SU-DHL-6 (cell line): ENCODE results near the gene DNAJB4.

Source experiments
- H2AFZ ChIP-seq: fragments of 200-600 bp; sonication (generic); 2 replicates; pipeline ENCODE4 v1.6.1; 2014; ENCODE audit warnings: low read depth, mild to moderate bottlenecking, moderate library complexity, mixed read lengths, antibody characterized with exemption, low read length; ENCODE audit not compliant: severe bottlenecking
- H3F3A ChIP-seq: fragments of 200-600 bp; shearing (Covaris generic); 2 replicates; pipeline ENCODE4 v1.6.0; 2016; ENCODE audit warnings: antibody characterized with exemption, mild to moderate bottlenecking; ENCODE audit not compliant: insufficient read depth
- H3K27ac ChIP-seq: fragments of 200-600 bp; sonication (generic); 2 replicates; pipeline ENCODE4 v1.5.1; 2016; ENCODE audit warnings: low read depth, mild to moderate bottlenecking, low read length, moderate library complexity, mixed read lengths
- H3K27me3 ChIP-seq: fragments of 200-600 bp; sonication (generic), shearing (Covaris generic); 2 replicates; pipeline ENCODE4 v1.6.0; 2014; ENCODE audit warnings: mild to moderate bottlenecking, low read length
- H3K36me3 ChIP-seq: fragments of 200-600 bp; sonication (generic); 2 replicates; pipeline ENCODE4 v1.6.1; 2014; ENCODE audit warnings: mild to moderate bottlenecking, low read length, mixed read lengths
- H3K4me2 ChIP-seq: fragments of 300-600, 200-600 bp; shearing (Covaris generic), sonication (generic); 2 replicates; pipeline ENCODE4 v1.6.0; 2014; ENCODE audit warnings: low read length, low read depth, mild to moderate bottlenecking; ENCODE audit not compliant: poor library complexity, severe bottlenecking
- H3K4me3 ChIP-seq: fragments of 200-600 bp; sonication (generic); 2 replicates; pipeline ENCODE4 v1.5.1; 2014; ENCODE audit warnings: antibody characterized with exemption, low read length, mild to moderate bottlenecking, mixed read lengths; ENCODE audit not compliant: insufficient read depth, poor library complexity, severe bottlenecking
- H3K79me2 ChIP-seq: fragments of 200-600 bp; sonication (generic); 2 replicates; pipeline ENCODE4 v1.6.1; 2014; ENCODE audit warnings: mild to moderate bottlenecking, low read length, moderate library complexity; ENCODE audit not compliant: insufficient read depth
- H3K9ac ChIP-seq: fragments of 200-600 bp; sonication (generic); 2 replicates; pipeline ENCODE4 v1.7.0; 2014; ENCODE audit warnings: mild to moderate bottlenecking, low read length
- H3K9me2 ChIP-seq: fragments of 200-600 bp; sonication (generic); replicated peaks from 2 replicates; pipeline ENCODE4 v1.6.1; 2014; ENCODE audit warnings: low read length; ENCODE audit not compliant: insufficient read depth
- H3K9me3 ChIP-seq: fragments of 200-600 bp; sonication (generic); 2 replicates; pipeline ENCODE4 v1.6.1; 2014; ENCODE audit warnings: low read length, mixed read lengths; ENCODE audit not compliant: insufficient read depth
- H4K20me1 ChIP-seq: fragments of 200-600 bp; sonication (generic); 2 replicates; pipeline ENCODE4 v1.6.1; 2014; ENCODE audit warnings: low read depth, mild to moderate bottlenecking, antibody characterized with exemption, low read length, moderate library complexity, mixed read lengths
- CTCF ChIP-seq: fragments of 200-600 bp; sonication (generic); IDR thresholded peaks from one replicate; pipeline ENCODE4 v1.5.1; 2017; ENCODE audit warnings: antibody characterized with exemption, mild to moderate bottlenecking, low read length, moderate library complexity; ENCODE audit not compliant: insufficient read depth, poor library complexity, severe bottlenecking
- EZH2phosphoT487 ChIP-seq: fragments of 200-600 bp; sonication (generic), shearing (Covaris generic); conservative IDR thresholded peaks from 2 replicates; pipeline ENCODE4 v1.6.1; 2018; ENCODE audit warnings: mild to moderate bottlenecking, antibody characterized with exemption, low read length, moderate library complexity, mixed read lengths

Gene DNAJB4

GRCh38 chr1:78052685-78053405, 48.1 kb downstream of the DNAJB4 start:
- no peak overlapping the region for H3K27ac ChIP-seq
- H3F3A ChIP-seq, result no peaks in the 10 kb centered on the region
- TF ChIP-seq CTCF (no peak), EZH2phosphoT487 (no peak)
- no peaks in the 10 kb centered on the region for H3K27me3 ChIP-seq
- H2AFZ ChIP-seq, result no peak overlapping the region
- H3K36me3 ChIP-seq, result no peaks in the 10 kb centered on the region
- no peaks in the 10 kb centered on the region for H3K9me2 ChIP-seq
- H3K9ac ChIP-seq, result no peak overlapping the region
- H3K79me2 ChIP-seq, result no peaks in the 10 kb centered on the region
- H3K4me2 ChIP-seq, result no peak overlapping the region
- no peaks in the 10 kb centered on the region for H4K20me1 ChIP-seq
- no peaks in the 10 kb centered on the region for H3K9me3 ChIP-seq
- H3K4me3 ChIP-seq, result no peak overlapping the region

- no peaks in the 10 kb centered on the region for H3K79me2 ChIP-seq
- no peaks in the 10 kb centered on the region for H3K9me3 ChIP-seq
- H3K27ac ChIP-seq, result no peak overlapping the region
- H3K9ac ChIP-seq, result no peak overlapping the region
- no peaks in the 10 kb centered on the region for H3K27me3 ChIP-seq
- no peaks in the 10 kb centered on the region for H4K20me1 ChIP-seq
- no peaks in the 10 kb centered on the region for H3F3A ChIP-seq
- H3K4me3 ChIP-seq, result no peak overlapping the region
- H3K9me2 ChIP-seq, result no peaks in the 10 kb centered on the region
- H2AFZ ChIP-seq, result no peak overlapping the region
- H3K36me3 ChIP-seq, result no peaks in the 10 kb centered on the region
- H3K4me2 ChIP-seq, result no peak overlapping the region
- TF ChIP-seq CTCF (no peak), EZH2phosphoT487 (no peak)
These were observed 48.8 kb downstream of the DNAJB4 start for GRCh38 chr1:78053498-78053897.

- Histone ChIP-seq H3K9ac (no peak overlapping the region), H3K79me2 (no peaks in the 10 kb centered on the region), H3F3A (no peaks in the 10 kb centered on the region)
These were observed 49.8 kb downstream of the DNAJB4 start for GRCh38 chr1:78054559-78054958.

More at GRCh38 chr1:78054559-78054958, 49.8 kb downstream of the DNAJB4 start:
- H3K27ac ChIP-seq, result no peak overlapping the region
- H3K4me3 ChIP-seq, result no peak overlapping the region
- peak overlapping the region; percentile 81 for H2AFZ ChIP-seq
- H3K4me2 ChIP-seq, result no peak overlapping the region
- no peaks in the 10 kb centered on the region for H4K20me1 ChIP-seq
- H3K9me2 ChIP-seq, result no peaks in the 10 kb centered on the region
- TF ChIP-seq EZH2phosphoT487 (no peak), CTCF (no peak)
- no peaks in the 10 kb centered on the region for H3K27me3 ChIP-seq
- H3K36me3 ChIP-seq, result no peaks in the 10 kb centered on the region
- no peaks in the 10 kb centered on the region for H3K9me3 ChIP-seq
